Stimulated activated CD8-positive, alpha-beta memory T cell treated with anti-CD3 and anti-CD28 coated beads, Interleukin-2, amount 100 ng/mL, for 1 hour (primary cell): ENCODE measurements around the gene HEY2.

Source experiments
- DNase-seq, 2 donors: peaks; one replicate each; pipeline ENCODE4 v3.0.0-alpha.2; 2020; ENCODE audit warnings: low read depth in 2 of 2

Gene HEY2

GRCh38 chr6:125743604-125744003, 5.8 kb upstream of the HEY2 start:
- no peak for DNase-seq

GRCh38 chr6:125745281-125746018, 4.0 kb upstream of the HEY2 start:
- DNase-seq, result no peak

- DNase-seq, result no peak
Measured at GRCh38 chr6:125746019-125746414, 3.4 kb upstream of the HEY2 start.

- DNase-seq, result peak in 1 of 2 donors; percentile 27
Measured at GRCh38 chr6:125746731-125747588, 2.5 kb upstream of the HEY2 start.

- no peak for DNase-seq
Measured at GRCh38 chr6:125747589-125748405, 1.6 kb upstream of the HEY2 start.

GRCh38 chr6:125748406-125749172, 843 bp upstream of the HEY2 start:
- DNase-seq, result no peak

- no peak for DNase-seq
Measured at GRCh38 chr6:125749865-125750691, 646 bp downstream of the HEY2 start.

GRCh38 chr6:125750692-125751333, 1.4 kb downstream of the HEY2 start:
- no peak for DNase-seq

- DNase-seq, result no peak
Measured at GRCh38 chr6:125751334-125751916, 2.0 kb downstream of the HEY2 start.

- DNase-seq, result no peak
Measured at GRCh38 chr6:125752773-125753172, 3.3 kb downstream of the HEY2 start.

GRCh38 chr6:125753218-125753936, 3.9 kb downstream of the HEY2 start:
- DNase-seq, result no peak

- no peak for DNase-seq
Measured at GRCh38 chr6:125753937-125754259, 4.5 kb downstream of the HEY2 start.

GRCh38 chr6:125754566-125754965, 5.1 kb downstream of the HEY2 start:
- DNase-seq, result no peak

- DNase-seq, result no peak
Measured at GRCh38 chr6:125759184-125759902, 9.9 kb downstream of the HEY2 start.

GRCh38 chr6:125759959-125760457, 10.6 kb downstream of the HEY2 start:
- no peak for DNase-seq

GRCh38 chr6:125764121-125764671, 14.8 kb downstream of the HEY2 start:
- DNase-seq, result no peak

GRCh38 chr6:125765944-125766343, 16.5 kb downstream of the HEY2 start:
- no peak for DNase-seq

GRCh38 chr6:125766641-125767040, 17.2 kb downstream of the HEY2 start:
- no peak for DNase-seq
